HUES64 (cell line): ENCODE results near the gene IGSF21.

Experiments
- H3K27ac ChIP-seq: 2 replicates; pipeline ENCODE4 v1.7.0; 2013; ENCODE audit warnings: low read depth, low read length, inconsistent platforms
- H3K27me3 ChIP-seq: 2 replicates; pipeline ENCODE4 v1.6.1; 2013; ENCODE audit warnings: mild to moderate bottlenecking, low read length; ENCODE audit not compliant: insufficient read depth
- H3K36me3 ChIP-seq: 2 replicates; pipeline ENCODE4 v1.6.1; 2013; ENCODE audit warnings: mild to moderate bottlenecking, low read length; ENCODE audit not compliant: insufficient read depth
- H3K4me1 ChIP-seq: 2 replicates; pipeline ENCODE4 v1.6.1; 2013; ENCODE audit warnings: mild to moderate bottlenecking, low read length, moderate library complexity; ENCODE audit not compliant: insufficient read depth
- H3K4me3 ChIP-seq: 2 replicates; pipeline ENCODE4 v1.5.1; 2013; ENCODE audit warnings: mild to moderate bottlenecking, low read length, moderate library complexity
- H3K9ac ChIP-seq: 2 replicates; pipeline ENCODE4 v1.6.1; 2013; ENCODE audit warnings: mild to moderate bottlenecking, low read depth, low read length
- H3K9me3 ChIP-seq: 2 replicates; pipeline ENCODE4 v1.6.1; 2013; ENCODE audit warnings: low read depth, low read length; ENCODE audit not compliant: insufficient read depth
- WGBS: fragments of 150-250, 120-280 bp; methylation state at CpG from one replicate; pipeline ENCODE4 v1.1.7; 2013; ENCODE audit warnings: missing lambda C conversion rate; 5-methylcytosine and 5-hydroxymethylcytosine counted together

IGSF21 gene

DNA sequence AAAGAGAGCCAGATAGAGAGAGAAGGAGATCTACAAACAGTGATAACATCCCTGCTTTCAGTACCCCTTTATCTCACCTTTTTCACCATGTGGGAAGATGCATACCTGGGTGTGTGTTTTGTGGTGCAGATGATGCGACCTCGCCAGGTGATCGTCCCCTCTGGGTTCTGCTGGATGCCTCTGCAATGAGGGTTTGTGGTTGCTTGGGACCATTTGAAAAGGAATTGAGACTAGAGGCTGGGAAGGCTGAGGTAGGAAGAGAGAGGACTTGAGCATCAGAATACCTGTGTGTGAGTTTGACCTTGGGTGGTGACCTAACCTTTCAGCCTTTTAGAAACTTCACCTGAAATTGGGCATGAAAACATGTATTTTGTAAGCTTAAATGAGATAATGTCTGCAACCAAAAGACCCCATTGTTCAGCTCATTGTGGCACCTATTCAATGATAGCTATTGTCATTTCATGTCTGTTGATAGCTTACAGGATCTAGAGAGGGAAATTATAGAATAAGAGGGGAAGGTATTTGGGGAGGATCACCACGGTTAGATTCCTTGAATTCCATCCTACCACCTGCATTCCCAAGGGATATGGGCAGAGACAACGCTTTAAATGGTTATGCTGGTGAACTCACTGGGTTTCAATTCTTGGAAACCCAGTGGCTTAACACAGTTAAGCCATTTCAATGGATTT lies 125.7 kb downstream of the IGSF21 start:
- Histone ChIP-seq H3K4me3 (no peak overlapping the region), H3K36me3 (no peaks in the 10 kb centered on the region), H3K27ac (peak overlapping the region; percentile 78), H3K27me3 (no peaks in the 10 kb centered on the region), H3K4me1 (peaks cover 16% of the 10 kb centered on the region), H3K9ac (peak overlapping the region; percentile 4; the same call in 1 of the 2 replicates), H3K9me3 (peaks cover 10% of the 10 kb centered on the region; the same call in 1 of the 2 replicates)
- WGBS = 78% methylated on average over 5 of the region's 5 CpGs

DNA sequence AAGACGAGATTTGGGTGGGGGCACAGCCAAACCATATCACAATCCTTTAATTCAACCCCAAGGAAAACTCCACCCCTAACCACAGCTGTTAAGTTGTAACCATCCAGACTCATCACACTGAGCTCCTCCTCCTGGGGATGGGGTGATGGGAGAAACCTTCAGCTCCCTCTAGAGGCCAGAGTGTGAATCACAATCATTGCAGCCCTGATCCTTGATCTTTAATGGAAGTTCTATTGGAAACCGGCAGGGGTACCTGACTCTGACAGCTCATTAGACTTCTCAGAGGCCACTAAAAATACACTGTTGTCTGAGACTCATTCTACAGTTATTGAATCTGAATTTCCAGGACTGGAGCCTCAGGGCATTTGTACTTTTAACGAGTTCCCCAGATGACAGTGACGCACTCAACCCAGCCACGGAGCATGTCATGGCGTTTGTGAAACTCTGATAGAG lies 127.2 kb downstream of the IGSF21 start:
- H3K4me1 ChIP-seq = peaks cover 28% of the 10 kb centered on the region
- no peaks in the 10 kb centered on the region for H3K36me3 ChIP-seq
- H3K9ac ChIP-seq = no peak overlapping the region
- 81% methylated on average over 6 of the region's 6 CpGs for WGBS
- no peaks in the 10 kb centered on the region for H3K27me3 ChIP-seq
- H3K4me3 ChIP-seq = no peak overlapping the region
- peaks cover 10% of the 10 kb centered on the region; the same call in 1 of the 2 replicates for H3K9me3 ChIP-seq
- H3K27ac ChIP-seq = no peak overlapping the region

DNA sequence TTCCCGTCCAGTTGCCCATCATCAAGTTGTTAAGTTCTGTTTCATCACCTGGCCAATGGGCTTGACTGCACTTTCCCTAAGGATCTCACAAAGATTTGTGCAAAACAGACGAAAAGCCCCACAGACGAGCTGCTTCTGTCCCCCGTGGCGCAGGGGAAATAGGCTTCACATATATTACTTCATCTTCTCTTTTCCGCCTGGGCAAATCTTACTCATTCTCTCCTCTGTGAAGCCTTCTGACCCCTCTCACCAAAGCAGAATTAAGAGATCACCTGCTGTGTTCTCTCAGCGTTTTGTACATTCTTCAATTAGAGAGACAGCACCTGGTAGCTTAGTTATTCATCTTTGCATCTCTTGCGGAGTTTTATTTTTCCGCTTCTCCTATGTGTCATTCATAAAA lies 129.8 kb downstream of the IGSF21 start:
- H3K4me3 ChIP-seq = no peak overlapping the region
- H3K4me1 ChIP-seq = peaks cover 28% of the 10 kb centered on the region
- 74% methylated on average over 8 of the region's 9 CpGs for WGBS
- no peaks in the 10 kb centered on the region for H3K27me3 ChIP-seq
- H3K27ac ChIP-seq = no peak overlapping the region
- H3K36me3 ChIP-seq = no peaks in the 10 kb centered on the region
- no peak overlapping the region for H3K9ac ChIP-seq
- H3K9me3 ChIP-seq = no peaks in the 10 kb centered on the region

DNA sequence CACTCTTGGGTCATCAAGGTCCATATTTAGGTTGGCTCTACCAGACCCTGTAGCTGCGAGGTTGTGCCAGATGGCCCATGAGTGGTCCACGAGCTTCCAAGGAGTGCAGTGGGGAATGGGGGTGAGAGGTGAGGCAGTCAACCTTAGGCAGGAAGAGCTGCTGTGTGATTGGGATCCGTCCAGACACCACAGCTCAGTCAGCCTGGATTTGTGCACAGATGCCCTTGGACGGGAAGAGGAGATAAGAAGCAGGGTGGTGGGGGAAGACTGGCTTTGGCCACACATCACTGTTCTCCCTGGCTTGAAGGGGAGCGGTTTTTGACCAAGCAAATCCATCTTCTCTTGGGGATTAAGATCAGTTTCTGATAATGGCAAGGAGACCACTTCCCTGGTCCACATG lies 130.6 kb downstream of the IGSF21 start:
- no peaks in the 10 kb centered on the region for H3K27me3 ChIP-seq
- no peaks in the 10 kb centered on the region for H3K9me3 ChIP-seq
- peaks cover 22% of the 10 kb centered on the region for H3K4me1 ChIP-seq
- no peak overlapping the region for H3K4me3 ChIP-seq
- H3K27ac ChIP-seq = no peak overlapping the region
- H3K9ac ChIP-seq = no peak overlapping the region
- H3K36me3 ChIP-seq = no peaks in the 10 kb centered on the region
- 90% methylated on average over 5 of the region's 5 CpGs for WGBS

DNA sequence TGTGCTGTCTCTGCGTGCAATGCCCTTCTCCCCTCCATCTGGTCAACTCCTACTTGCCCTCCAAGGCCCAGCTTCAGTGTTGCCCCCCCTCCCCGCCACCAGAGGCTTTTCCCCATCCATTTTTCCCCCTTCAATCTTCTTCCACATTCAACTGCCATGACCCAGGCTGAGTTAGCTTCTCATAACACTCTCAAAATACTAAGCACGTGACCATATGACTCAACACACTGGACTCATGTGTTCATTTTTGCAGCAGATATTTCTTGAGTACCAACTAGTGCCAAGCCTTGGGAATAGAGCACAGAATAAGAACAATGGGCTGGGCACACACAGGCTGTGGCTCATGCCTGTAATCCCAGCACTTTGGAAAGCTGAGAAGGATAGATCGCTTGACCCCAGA lies 132.1 kb downstream of the IGSF21 start:
- Histone ChIP-seq H3K4me3 (no peak overlapping the region), H3K27ac (no peak overlapping the region), H3K9me3 (no peaks in the 10 kb centered on the region), H3K36me3 (no peaks in the 10 kb centered on the region), H3K9ac (no peak overlapping the region), H3K27me3 (no peaks in the 10 kb centered on the region), H3K4me1 (peaks cover 18% of the 10 kb centered on the region)
- 90% methylated on average over 4 of the region's 4 CpGs for WGBS

DNA sequence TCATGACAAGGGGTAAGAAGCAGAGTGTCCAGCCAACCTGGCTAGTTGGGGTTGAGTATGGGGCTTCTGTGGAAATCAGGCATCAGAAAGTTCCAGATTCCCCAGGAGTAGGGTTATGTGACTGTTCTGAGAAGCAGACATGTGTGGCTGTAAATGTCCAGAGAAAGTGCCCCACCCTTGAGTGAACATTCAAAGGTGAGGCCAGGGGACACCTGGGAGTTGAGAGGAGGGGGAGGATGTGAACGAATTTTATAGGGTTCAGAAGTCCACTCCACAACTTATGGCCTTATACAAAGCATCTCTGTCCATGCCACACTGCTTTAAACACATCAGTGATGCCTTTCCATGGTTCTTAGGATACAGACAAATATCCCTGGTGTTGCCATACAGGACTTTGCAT lies 133.3 kb downstream of the IGSF21 start:
- H3K4me3 ChIP-seq = no peak overlapping the region
- H3K27ac ChIP-seq = no peak overlapping the region
- no peaks in the 10 kb centered on the region for H3K27me3 ChIP-seq
- 89% methylated on average over 1 of the region's 1 CpG for WGBS
- no peak overlapping the region for H3K9ac ChIP-seq
- peaks cover 18% of the 10 kb centered on the region for H3K4me1 ChIP-seq
- H3K36me3 ChIP-seq = no peaks in the 10 kb centered on the region
- H3K9me3 ChIP-seq = no peaks in the 10 kb centered on the region

DNA sequence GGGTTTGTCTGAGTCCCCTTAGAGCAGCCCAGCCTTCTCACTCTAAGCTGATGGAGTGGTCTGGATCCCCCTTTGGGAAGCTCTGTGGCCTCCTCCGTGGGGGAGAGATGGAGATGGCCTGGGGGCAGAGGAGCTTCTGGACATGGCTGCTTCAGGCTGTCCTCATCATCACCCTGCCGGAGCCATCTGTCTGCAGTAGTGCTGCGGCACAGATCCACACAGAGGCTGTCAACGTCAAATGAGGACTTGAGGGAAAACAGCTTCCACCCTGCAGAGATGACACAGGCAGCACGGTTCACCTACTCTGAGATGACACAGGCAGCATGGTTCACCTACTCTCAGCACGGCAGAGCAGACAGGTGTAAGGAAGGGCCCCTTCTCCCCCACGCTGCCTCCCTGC lies 134.3 kb downstream of the IGSF21 start:
- Histone ChIP-seq H3K27me3 (no peaks in the 10 kb centered on the region), H3K4me3 (no peak overlapping the region), H3K4me1 (peaks cover 18% of the 10 kb centered on the region), H3K27ac (no peak overlapping the region), H3K9ac (no peak overlapping the region), H3K9me3 (no peaks in the 10 kb centered on the region), H3K36me3 (no peaks in the 10 kb centered on the region)
- 88% methylated on average over 6 of the region's 7 CpGs for WGBS

DNA sequence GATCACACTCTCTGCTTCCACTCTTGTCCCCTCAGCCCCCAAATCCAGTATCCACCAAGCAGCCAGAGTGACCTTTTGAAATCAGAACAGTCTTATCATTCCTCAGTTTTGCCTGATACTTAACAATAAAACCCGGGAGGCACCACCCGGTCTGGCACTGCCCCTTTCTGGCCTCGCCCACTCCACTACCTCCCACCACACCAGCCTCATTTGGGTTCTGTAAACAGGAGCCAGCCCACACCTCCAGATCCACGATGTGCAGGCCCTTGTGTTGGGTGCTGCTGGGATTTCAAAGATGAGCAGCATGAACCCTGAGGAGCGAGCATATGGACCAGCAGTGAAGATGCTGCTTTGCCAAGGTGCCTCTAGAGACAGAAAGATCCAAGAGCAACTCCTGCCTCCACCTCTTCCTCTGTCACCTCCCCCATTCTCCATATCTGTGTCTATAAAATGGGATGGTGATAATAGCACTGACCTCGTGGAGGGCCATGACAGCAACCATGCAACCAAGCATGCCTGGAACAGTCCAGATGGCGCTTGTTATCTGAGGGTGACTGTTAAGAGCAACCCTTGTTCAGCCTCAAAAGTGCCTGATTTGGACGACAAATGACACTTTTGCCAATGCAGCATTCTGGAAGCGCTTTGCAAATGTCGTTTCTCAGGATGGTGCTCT lies 136.0 kb downstream of the IGSF21 start:
- H3K9me3 ChIP-seq = no peaks in the 10 kb centered on the region
- no peak overlapping the region for H3K27ac ChIP-seq
- WGBS = 85% methylated on average over 10 of the region's 10 CpGs
- H3K36me3 ChIP-seq = no peaks in the 10 kb centered on the region
- H3K4me1 ChIP-seq = peaks cover 9% of the 10 kb centered on the region; the same call in 1 of the 2 replicates
- no peak overlapping the region for H3K9ac ChIP-seq
- no peaks in the 10 kb centered on the region for H3K27me3 ChIP-seq
- no peak overlapping the region for H3K4me3 ChIP-seq

DNA sequence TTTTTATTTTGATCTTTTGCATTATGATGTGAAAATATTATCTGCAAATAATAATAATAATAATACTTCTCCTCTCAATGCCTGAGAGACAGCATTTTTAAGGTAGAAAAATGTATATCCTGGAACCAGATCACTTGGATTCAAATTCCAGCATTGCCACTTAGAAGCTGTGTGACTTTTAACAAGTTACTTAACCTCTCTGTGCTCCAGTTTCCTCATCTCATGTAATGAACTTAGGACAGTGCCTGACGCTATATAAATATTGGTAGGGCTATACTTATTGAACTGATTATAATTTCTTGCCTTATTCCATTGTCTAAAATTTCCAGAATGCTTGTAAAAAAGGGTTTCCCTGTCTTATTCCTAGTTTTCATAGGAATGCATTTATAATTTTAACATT lies 137.2 kb downstream of the IGSF21 start:
- no peak overlapping the region for H3K27ac ChIP-seq
- H3K9me3 ChIP-seq = no peaks in the 10 kb centered on the region
- no peaks in the 10 kb centered on the region for H3K27me3 ChIP-seq
- H3K36me3 ChIP-seq = no peaks in the 10 kb centered on the region
- no peaks in the 10 kb centered on the region for H3K4me1 ChIP-seq
- WGBS = no CpG with 5 or more reads among the region's 1 CpG
- H3K9ac ChIP-seq = no peak overlapping the region
- no peak overlapping the region for H3K4me3 ChIP-seq

DNA sequence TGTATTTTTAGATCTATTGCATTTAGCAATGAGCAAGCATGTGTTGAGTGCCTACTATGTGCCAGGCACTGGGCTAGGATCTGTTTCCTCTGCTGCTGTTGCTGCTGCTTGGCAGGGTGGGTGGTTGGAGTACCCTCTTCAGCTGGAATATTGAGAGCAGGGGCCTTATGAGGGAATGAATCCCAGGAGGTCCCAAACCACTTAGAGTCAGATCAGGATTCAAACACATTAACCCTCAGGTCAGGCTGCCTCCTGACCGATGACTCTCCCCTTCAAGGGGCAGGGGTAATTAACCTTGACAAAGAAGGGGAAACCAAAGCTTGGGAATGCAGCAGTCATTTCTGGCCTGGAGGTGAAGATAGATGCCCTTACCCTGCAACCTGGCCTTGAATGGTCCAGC lies 138.0 kb downstream of the IGSF21 start:
- Histone ChIP-seq H3K4me1 (no peaks in the 10 kb centered on the region), H3K27me3 (no peaks in the 10 kb centered on the region), H3K9me3 (no peaks in the 10 kb centered on the region), H3K4me3 (no peak overlapping the region), H3K9ac (no peak overlapping the region), H3K36me3 (no peaks in the 10 kb centered on the region), H3K27ac (no peak overlapping the region)
- 80% methylated on average over 1 of the region's 1 CpG for WGBS

DNA sequence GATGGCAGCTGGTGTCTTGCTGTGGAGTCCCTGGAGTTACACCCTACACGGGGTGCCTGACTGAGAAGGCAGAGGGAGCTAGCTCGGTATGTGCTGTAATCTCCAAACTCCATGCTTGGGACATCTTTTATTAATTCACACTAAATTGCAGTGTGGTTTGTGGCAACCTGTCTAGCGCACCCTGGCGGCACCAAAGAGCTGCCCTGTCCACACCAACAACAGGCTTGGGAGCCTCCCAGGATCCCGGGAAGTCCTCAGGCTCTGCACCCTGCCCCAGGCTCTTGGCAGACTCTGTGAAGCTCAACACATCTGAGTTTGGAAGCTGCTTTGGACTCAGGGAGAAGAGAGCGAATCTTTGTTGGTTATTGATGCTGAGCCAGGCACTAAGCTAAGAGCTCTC lies 138.9 kb downstream of the IGSF21 start:
- no peaks in the 10 kb centered on the region for H3K9me3 ChIP-seq
- no peaks in the 10 kb centered on the region for H3K36me3 ChIP-seq
- no peaks in the 10 kb centered on the region for H3K27me3 ChIP-seq
- H3K4me1 ChIP-seq = no peaks in the 10 kb centered on the region
- H3K9ac ChIP-seq = no peak overlapping the region
- no peak overlapping the region for H3K27ac ChIP-seq
- no peak overlapping the region for H3K4me3 ChIP-seq
- 91% methylated on average over 6 of the region's 6 CpGs for WGBS
